ENCODE data around the gene DDA1.

The DDA1 gene

GRCh38 chr19:17285415-17286135 is 23.8 kb upstream of the DDA1 start:
- Histone ChIP-seq H3K23ac (ENCODE audit: low read length) (no peak overlapping the region), H4K8ac (ENCODE audit: low read depth, low read length) (no peak overlapping the region), H2AFZ (ENCODE audit: insufficient read depth, low read length, poor library complexity) (no peak overlapping the region), H2BK12ac (ENCODE audit: low read length) (no peak overlapping the region), H3K79me2 (ENCODE audit: control insufficient read depth, insufficient read depth, low read length, poor library complexity) (no peaks in the 10 kb centered on the region), H3K9me3 (ENCODE audit: insufficient read depth, low read depth, low read length) (peaks cover 4% of the 10 kb centered on the region), H3K4me3 (ENCODE audit: low read depth, low read length) (no peak overlapping the region), H3K14ac (ENCODE audit: low read length) (no peak overlapping the region), H3K4ac (ENCODE audit: low read depth, low read length) (no peak overlapping the region), H3K4me2 (ENCODE audit: low read length) (no peak overlapping the region), H3K18ac (ENCODE audit: low read length) (no peak overlapping the region), H2BK120ac (ENCODE audit: insufficient read depth, low read length, poor library complexity) (no peak overlapping the region), H2AK5ac (ENCODE audit: low read length) (no peak overlapping the region), H4K12ac (ENCODE audit: low read depth, low read length) (no peak overlapping the region), H2BK5ac (ENCODE audit: low read depth, low read length, poor library complexity) (no peak overlapping the region), H3K9ac (ENCODE audit: low read length) (no peak overlapping the region), H3K36me3 (ENCODE audit: control insufficient read depth in 1 of 2, insufficient read depth in 2 of 2, low read length in 2 of 2) (peaks cover 0 to 2% of the 10 kb centered on the region in 2 experiments), H4K91ac (ENCODE audit: low read depth, low read length) (no peak overlapping the region), H3K27ac (ENCODE audit: low read depth, low read length) (no peak overlapping the region), H3K4me1 (ENCODE audit: control insufficient read depth in 1 of 2, insufficient read depth in 2 of 2, low read length in 2 of 2) (peaks cover 6 to 9% of the 10 kb centered on the region in 2 experiments), H3K79me1 (ENCODE audit: low read length) (peaks cover 4% of the 10 kb centered on the region), H3K27me3 (ENCODE audit: insufficient read depth, low read length) (no peaks in the 10 kb centered on the region)
- DNase-seq: no peak
- WGBS (ENCODE audit: extremely low coverage, insufficient coverage, insufficient read length): no CpG with 5 or more reads among the region's 18 CpGs

DNA sequence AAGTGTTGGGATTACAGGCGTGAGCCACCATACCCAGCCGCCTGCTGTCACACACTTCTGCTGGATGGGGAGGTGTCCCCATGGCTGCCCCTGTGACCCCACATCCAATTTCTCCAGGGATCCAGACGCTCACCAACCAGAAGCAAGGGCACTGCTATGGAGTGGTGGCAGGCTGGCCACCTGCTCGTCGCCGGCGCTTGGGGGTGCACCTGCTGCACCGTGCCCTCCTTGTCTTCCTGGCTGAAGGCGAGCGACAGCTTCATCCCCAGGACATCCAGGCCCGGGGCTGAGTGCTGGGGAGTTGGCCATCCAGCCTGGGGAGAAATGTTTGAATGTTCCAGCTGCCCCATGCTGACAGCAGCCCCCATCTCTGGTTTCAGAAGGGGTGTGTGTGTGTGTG is 23.1 kb upstream of the DDA1 start:
- Histone ChIP-seq H2AK5ac (ENCODE audit: low read length) (peak overlapping the region; percentile 2), H4K8ac (ENCODE audit: low read depth, low read length) (no peak overlapping the region), H3K9ac (ENCODE audit: low read length) (no peak overlapping the region), H3K4me1 (ENCODE audit: control insufficient read depth in 1 of 2, insufficient read depth in 2 of 2, low read length in 2 of 2) (peaks cover 6 to 9% of the 10 kb centered on the region in 2 experiments), H2BK12ac (ENCODE audit: low read length) (no peak overlapping the region), H3K9me3 (ENCODE audit: insufficient read depth, low read depth, low read length) (peaks cover 4% of the 10 kb centered on the region), H2BK120ac (ENCODE audit: insufficient read depth, low read length, poor library complexity) (no peak overlapping the region), H3K79me1 (ENCODE audit: low read length) (peaks cover 4% of the 10 kb centered on the region), H3K18ac (ENCODE audit: low read length) (no peak overlapping the region), H3K4me3 (ENCODE audit: low read depth, low read length) (no peak overlapping the region), H3K23ac (ENCODE audit: low read length) (no peak overlapping the region), H3K79me2 (ENCODE audit: control insufficient read depth, insufficient read depth, low read length, poor library complexity) (no peaks in the 10 kb centered on the region), H2BK5ac (ENCODE audit: low read depth, low read length, poor library complexity) (no peak overlapping the region), H3K27me3 (ENCODE audit: insufficient read depth, low read length) (no peaks in the 10 kb centered on the region), H3K4me2 (ENCODE audit: low read length) (no peak overlapping the region), H2AFZ (ENCODE audit: insufficient read depth, low read length, poor library complexity) (no peak overlapping the region), H4K12ac (ENCODE audit: low read depth, low read length) (no peak overlapping the region), H3K14ac (ENCODE audit: low read length) (no peak overlapping the region), H3K27ac (ENCODE audit: low read depth, low read length) (no peak overlapping the region), H3K4ac (ENCODE audit: low read depth, low read length) (no peak overlapping the region), H3K36me3 (ENCODE audit: control insufficient read depth in 1 of 2, insufficient read depth in 2 of 2, low read length in 2 of 2) (peaks cover 0 to 2% of the 10 kb centered on the region in 2 experiments), H4K91ac (ENCODE audit: low read depth, low read length) (no peak overlapping the region)
- no CpG with 5 or more reads among the region's 11 CpGs for WGBS (ENCODE audit: extremely low coverage, insufficient coverage, insufficient read length)
- DNase-seq: no peak

DNA sequence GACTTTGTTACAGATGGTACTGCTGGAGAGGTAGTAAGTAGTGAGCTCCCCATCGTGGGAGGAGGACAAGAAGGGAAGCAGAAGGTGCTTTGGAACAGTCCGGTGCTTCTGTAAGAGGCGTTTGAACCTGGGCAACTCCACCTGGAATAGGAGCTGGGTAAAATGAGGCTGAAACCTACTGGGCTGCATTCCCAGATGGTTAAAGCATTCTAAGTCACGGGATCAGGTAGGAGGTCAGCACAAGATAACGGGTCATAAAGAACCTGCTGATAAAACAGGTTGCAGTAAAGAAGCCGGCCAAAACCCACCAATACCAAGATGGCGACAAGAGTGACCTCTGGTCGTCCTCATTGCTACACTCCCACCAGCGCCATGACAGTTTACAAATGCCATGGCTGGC is 22.6 kb upstream of the DDA1 start:
- H4K91ac ChIP-seq (ENCODE audit: low read depth, low read length): no peak overlapping the region
- H2BK12ac ChIP-seq (ENCODE audit: low read length): no peak overlapping the region
- DNase-seq: peak; percentile 54 to 73
- WGBS (ENCODE audit: extremely low coverage, insufficient coverage, insufficient read length): no CpG with 5 or more reads among the region's 9 CpGs
- no peak overlapping the region for H3K9ac ChIP-seq (ENCODE audit: low read length)
- H3K36me3 ChIP-seq (ENCODE audit: control insufficient read depth in 1 of 2, insufficient read depth in 2 of 2, low read length in 2 of 2): peaks cover 0 to 3% of the 10 kb centered on the region in 2 experiments
- peaks cover 6 to 9% of the 10 kb centered on the region in 2 experiments for H3K4me1 ChIP-seq (ENCODE audit: control insufficient read depth in 1 of 2, insufficient read depth in 2 of 2, low read length in 2 of 2)
- H2AK5ac ChIP-seq (ENCODE audit: low read length): no peak overlapping the region
- no peak overlapping the region for H3K4me3 ChIP-seq (ENCODE audit: low read depth, low read length)
- no peak overlapping the region for H3K18ac ChIP-seq (ENCODE audit: low read length)
- peaks cover 4% of the 10 kb centered on the region for H3K79me1 ChIP-seq (ENCODE audit: low read length)
- no peak overlapping the region for H3K4ac ChIP-seq (ENCODE audit: low read depth, low read length)
- no peak overlapping the region for H3K4me2 ChIP-seq (ENCODE audit: low read length)
- H2AFZ ChIP-seq (ENCODE audit: insufficient read depth, low read length, poor library complexity): no peak overlapping the region
- no peak overlapping the region for H4K8ac ChIP-seq (ENCODE audit: low read depth, low read length)
- no peak overlapping the region for H3K27ac ChIP-seq (ENCODE audit: low read depth, low read length)
- no peaks in the 10 kb centered on the region for H3K27me3 ChIP-seq (ENCODE audit: insufficient read depth, low read length)
- H4K12ac ChIP-seq (ENCODE audit: low read depth, low read length): no peak overlapping the region
- no peak overlapping the region for H2BK120ac ChIP-seq (ENCODE audit: insufficient read depth, low read length, poor library complexity)
- no peak overlapping the region for H3K23ac ChIP-seq (ENCODE audit: low read length)
- H3K14ac ChIP-seq (ENCODE audit: low read length): no peak overlapping the region
- H3K79me2 ChIP-seq (ENCODE audit: control insufficient read depth, insufficient read depth, low read length, poor library complexity): no peaks in the 10 kb centered on the region
- H2BK5ac ChIP-seq (ENCODE audit: low read depth, low read length, poor library complexity): no peak overlapping the region
- peaks cover 4% of the 10 kb centered on the region for H3K9me3 ChIP-seq (ENCODE audit: insufficient read depth, low read depth, low read length)

DNA sequence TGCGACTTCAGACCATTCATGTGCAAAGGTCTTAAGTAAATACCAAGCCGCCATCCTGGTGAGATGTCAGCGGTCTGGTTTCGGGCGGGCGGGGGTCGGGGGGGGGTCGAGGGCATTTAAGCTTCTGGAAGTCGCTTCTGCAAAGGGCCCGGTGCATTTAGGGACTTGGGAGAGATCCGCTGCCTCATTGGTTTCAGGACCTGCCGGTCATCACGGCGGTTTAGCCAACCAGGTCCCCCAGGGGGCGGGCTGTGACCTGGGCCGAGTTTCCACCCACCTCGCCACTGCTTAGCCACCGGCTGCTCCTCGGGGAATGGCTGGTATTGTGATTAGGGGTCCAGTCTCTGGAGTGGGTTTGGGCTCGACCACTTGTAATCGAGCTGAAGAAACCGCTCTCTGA is 19.9 kb upstream of the DDA1 start:
- WGBS (ENCODE audit: extremely low coverage, insufficient coverage, insufficient read length): no CpG with 5 or more reads among the region's 22 CpGs
- Histone ChIP-seq H3K18ac (ENCODE audit: low read length) (no peak overlapping the region), H3K14ac (ENCODE audit: low read length) (no peak overlapping the region), H3K9me3 (ENCODE audit: insufficient read depth, low read depth, low read length) (peaks cover 6% of the 10 kb centered on the region), H3K27me3 (ENCODE audit: insufficient read depth, low read length) (no peaks in the 10 kb centered on the region), H3K4me2 (ENCODE audit: low read length) (peak overlapping the region; percentile 26), H3K79me1 (ENCODE audit: low read length) (peaks cover 8% of the 10 kb centered on the region), H2AFZ (ENCODE audit: insufficient read depth, low read length, poor library complexity) (peak overlapping the region; percentile 30), H4K12ac (ENCODE audit: low read depth, low read length) (no peak overlapping the region), H4K91ac (ENCODE audit: low read depth, low read length) (no peak overlapping the region), H3K4ac (ENCODE audit: low read depth, low read length) (no peak overlapping the region), H3K4me1 (ENCODE audit: control insufficient read depth in 1 of 2, insufficient read depth in 2 of 2, low read length in 2 of 2) (peaks cover 6 to 11% of the 10 kb centered on the region in 2 experiments), H2BK120ac (ENCODE audit: insufficient read depth, low read length, poor library complexity) (no peak overlapping the region), H3K79me2 (ENCODE audit: control insufficient read depth, insufficient read depth, low read length, poor library complexity) (no peaks in the 10 kb centered on the region), H2BK12ac (ENCODE audit: low read length) (no peak overlapping the region), H3K23ac (ENCODE audit: low read length) (no peak overlapping the region), H3K27ac (ENCODE audit: low read depth, low read length) (no peak overlapping the region), H3K9ac (ENCODE audit: low read length) (no peak overlapping the region), H3K36me3 (ENCODE audit: control insufficient read depth in 1 of 2, insufficient read depth in 2 of 2, low read length in 2 of 2) (peaks cover 7 to 11% of the 10 kb centered on the region in 2 experiments), H4K8ac (ENCODE audit: low read depth, low read length) (peak overlapping the region; percentile 70), H3K4me3 (ENCODE audit: low read depth, low read length) (no peak overlapping the region), H2BK5ac (ENCODE audit: low read depth, low read length, poor library complexity) (no peak overlapping the region), H2AK5ac (ENCODE audit: low read length) (no peak overlapping the region)
- DNase-seq: peak; percentile 61 to 69
